ENCODE data around the gene ATP11B. TPM values are rescaled to one million over a fixed set of nuclear protein-coding genes. Genes with fewer than 3 reads are reported as not detected.

The ATP11B gene
- polyA plus RNA-seq, 1 experiment: 11.2 TPM

- H3K4me3 ChIP-seq (ENCODE audit: low read depth, low read length): no peak overlapping the region
- ChIA-PET POLR2A (no interaction called here), CTCF (no interaction called here)
- H3K36me3 ChIP-seq (ENCODE audit: control insufficient read depth, insufficient read depth, low read length): no peaks in the 10 kb centered on the region
- H3K27me3 ChIP-seq (ENCODE audit: control insufficient read depth, insufficient read depth, low read length): no peaks in the 10 kb centered on the region
- no peak for DNase-seq (ENCODE audit: low read depth)
- no peak for TF ChIP-seq CTCF (IDR thresholded peaks at IDR 0.05; ENCODE audit: insufficient read depth, low read depth, low read length)
Measured at GRCh38 chr3:182829761-182830405, 36.6 kb downstream of the ATP11B start.

- Histone ChIP-seq H3K36me3 (ENCODE audit: control insufficient read depth, insufficient read depth, low read length) (no peaks in the 10 kb centered on the region), H3K4me3 (ENCODE audit: low read depth, low read length) (no peak overlapping the region), H3K27me3 (ENCODE audit: control insufficient read depth, insufficient read depth, low read length) (no peaks in the 10 kb centered on the region)
- no peak for DNase-seq (ENCODE audit: low read depth)
- peak; percentile 47 for TF ChIP-seq CTCF (IDR thresholded peaks at IDR 0.05; ENCODE audit: insufficient read depth, low read depth, low read length)
- POLR2A ChIA-PET: no interaction called here
- CTCF ChIA-PET: interaction anchor here (0.7 to 1.8 kb wide), 4 partner anchors 87 to 127 kb away, joined by 3 to 16 read pairs (median 9); no protein-coding TSS in a partner anchor
Measured at GRCh38 chr3:182837855-182838454, 44.7 kb downstream of the ATP11B start.

GRCh38 chr3:182843478-182843877 lies 50.2 kb downstream of the ATP11B start:
- DNase-seq (ENCODE audit: low read depth): no peak
- Histone ChIP-seq H3K27me3 (ENCODE audit: control insufficient read depth, insufficient read depth, low read length) (no peaks in the 10 kb centered on the region), H3K36me3 (ENCODE audit: control insufficient read depth, insufficient read depth, low read length) (peaks cover 6% of the 10 kb centered on the region), H3K4me3 (ENCODE audit: low read depth, low read length) (no peak overlapping the region)
- TF ChIP-seq CTCF (IDR thresholded peaks at IDR 0.05; ENCODE audit: insufficient read depth, low read depth, low read length): no peak
- ChIA-PET CTCF (interaction anchor here (1.0 to 2.4 kb wide), 4 partner anchors 9 to 133 kb away, joined by 3 to 7 read pairs (median 6); no protein-coding TSS in a partner anchor), POLR2A (interaction anchor here (0.6 kb wide), 1 partner anchor 341 kb away, joined by 4 read pairs; no protein-coding TSS in a partner anchor)

GRCh38 chr3:182848906-182849305 lies 55.6 kb downstream of the ATP11B start:
- Histone ChIP-seq H3K27me3 (ENCODE audit: control insufficient read depth, insufficient read depth, low read length) (no peaks in the 10 kb centered on the region), H3K36me3 (ENCODE audit: control insufficient read depth, insufficient read depth, low read length) (peaks cover 6% of the 10 kb centered on the region), H3K4me3 (ENCODE audit: low read depth, low read length) (no peak overlapping the region)
- no peak for DNase-seq (ENCODE audit: low read depth)
- CTCF ChIA-PET: interaction anchor here (0.6 kb wide), 1 partner anchor 33 kb away, joined by 5 read pairs; no protein-coding TSS in a partner anchor
- no peak for TF ChIP-seq CTCF (IDR thresholded peaks at IDR 0.05; ENCODE audit: insufficient read depth, low read depth, low read length)
- POLR2A ChIA-PET: no interaction called here

GRCh38 chr3:182855076-182855475 lies 61.8 kb downstream of the ATP11B start:
- no peak overlapping the region for H3K4me3 ChIP-seq (ENCODE audit: low read depth, low read length)
- no peaks in the 10 kb centered on the region; the same call in 1 of the 2 replicates for H3K36me3 ChIP-seq (ENCODE audit: control insufficient read depth, insufficient read depth, low read length)
- POLR2A ChIA-PET: no interaction called here
- H3K27me3 ChIP-seq (ENCODE audit: control insufficient read depth, insufficient read depth, low read length): no peaks in the 10 kb centered on the region
- no peak for DNase-seq (ENCODE audit: low read depth)
- no peak for TF ChIP-seq CTCF (IDR thresholded peaks at IDR 0.05; ENCODE audit: insufficient read depth, low read depth, low read length)
- CTCF ChIA-PET: interaction anchor here (1.6 to 1.9 kb wide), 2 partner anchors 10 to 145 kb away, joined by 3 to 5 read pairs; no protein-coding TSS in a partner anchor

All from BJ (cell line).